Sciatic nerve (tissue), 2 donors: ENCODE measurements around the gene DYRK1A. TPM values are rescaled to one million over a fixed set of nuclear protein-coding genes. Genes with fewer than 3 reads are reported as not detected.

ENCODE experiments used
- ATAC-seq: fragments of 200-7000 bp; cut with Tn5 transposase; one replicate; pipeline ENCODE4 v1.9.1; 2020; ENCODE audit warnings: mild to moderate bottlenecking, moderate library complexity
- DNase-seq: peaks from one replicate; pipeline ENCODE4 v3.0.0-alpha.2; 2020; ENCODE audit warnings: low spot score
- intact Hi-C: fragments of 100-400 bp; cut with DNase I; formaldehyde crosslinking; loops from one replicate; pipeline ENCODE4 v1.14.2; 2022
- total RNA-seq: library from RNA; stranded (reverse); fragmentation: NEBNext Ultra II Directional; extraction: Animal tissue kit (Norgen Biotek cat#: 25700); gene quantifications from one replicate; pipeline ENCODE4 v1.2.1, GENCODE V29; 2021
- donor health status: DM: no; HTN: no; CAD: no.
- donor health status: DM: no; HTN: no; CAD: no.

The DYRK1A gene
- total RNA-seq, 1 donor from 2014 or later = 77.6 TPM

GRCh38 chr21:37550618-37551330 lies 184.2 kb downstream of the DYRK1A start:
- intact Hi-C loops = no loop called here
- ATAC-seq = no peak
- no peak for DNase-seq

- intact Hi-C loops = no loop called here
- DNase-seq (no peak), ATAC-seq (peak; percentile 30)
Observed at GRCh38 chr21:37551331-37551992, 184.9 kb downstream of the DYRK1A start.

GRCh38 chr21:37551993-37552355 lies 185.4 kb downstream of the DYRK1A start:
- DNase-seq (no peak), ATAC-seq (no peak)
- intact Hi-C loops = no loop called here

GRCh38 chr21:37552496-37553029 lies 186.0 kb downstream of the DYRK1A start:
- intact Hi-C loops = no loop called here
- no peak for DNase-seq
- no peak for ATAC-seq

GRCh38 chr21:37553078-37553481 lies 186.5 kb downstream of the DYRK1A start:
- no peak for DNase-seq
- intact Hi-C loops = no loop called here
- ATAC-seq = no peak

GRCh38 chr21:37554661-37555379 lies 188.2 kb downstream of the DYRK1A start:
- intact Hi-C loops = no loop called here
- DNase-seq (no peak), ATAC-seq (no peak)

- DNase-seq (no peak), ATAC-seq (no peak)
Observed at GRCh38 chr21:37555672-37556261, 189.2 kb downstream of the DYRK1A start.

GRCh38 chr21:37557261-37557950 lies 190.8 kb downstream of the DYRK1A start:
- intact Hi-C loops = no loop called here
- no peak for ATAC-seq
- DNase-seq = no peak

More at GRCh38 chr21:37555672-37556261, 189.2 kb downstream of the DYRK1A start:
- intact Hi-C loops = no loop called here

- intact Hi-C loops = no loop called here
- DNase-seq (no peak), ATAC-seq (no peak)
Observed at GRCh38 chr21:37558676-37559211, 192.2 kb downstream of the DYRK1A start.

GRCh38 chr21:37560385-37560784 lies 193.8 kb downstream of the DYRK1A start:
- intact Hi-C loops = no loop called here
- no peak for DNase-seq
- ATAC-seq = no peak

- intact Hi-C loops = no loop called here
- ATAC-seq (no peak), DNase-seq (no peak)
Observed at GRCh38 chr21:37561506-37561905, 194.9 kb downstream of the DYRK1A start.

GRCh38 chr21:37561941-37562919 lies 195.7 kb downstream of the DYRK1A start:
- intact Hi-C loops = no loop called here
- DNase-seq = no peak

GRCh38 chr21:37562920-37563640 lies 196.5 kb downstream of the DYRK1A start:
- no peak for DNase-seq
- ATAC-seq = peak; percentile 1
- intact Hi-C loops = no loop called here

More at GRCh38 chr21:37561941-37562919, 195.7 kb downstream of the DYRK1A start:
- no peak for ATAC-seq

- DNase-seq = peak; percentile 97
- ATAC-seq = peak; percentile 99
- intact Hi-C loops = no loop called here
Observed at GRCh38 chr21:37563641-37564340, 197.2 kb downstream of the DYRK1A start.

- peak; percentile 78 for ATAC-seq
- intact Hi-C loops = no loop called here
- peak; percentile 79 for DNase-seq
Observed at GRCh38 chr21:37564341-37564923, 197.9 kb downstream of the DYRK1A start.
